GM23338 (cell line): ENCODE data around the gene ERBB4. TPM values are rescaled to one million over a fixed set of nuclear protein-coding genes. Genes with fewer than 3 reads are reported as not detected.

Experiments
- ATAC-seq: fragments of 200-7000 bp; cut with Tn5 transposase; 3 replicates; pipeline ENCODE4 v1.9.1; 2020
- DNase-seq: peaks from one replicate; pipeline ENCODE4 v3.0.0-alpha.2; 2015; ENCODE audit warnings: low spot score
- H2AFZ ChIP-seq: fragments of 200-600 bp; sonication (generic); 2 replicates; pipeline ENCODE4 v1.8.0; 2016; ENCODE audit warnings: antibody characterized with exemption, mild to moderate bottlenecking, moderate library complexity
- H3F3A ChIP-seq: fragments of 200-600 bp; sonication (generic); replicated peaks from 2 replicates; pipeline ENCODE4 v1.8.0; 2017; ENCODE audit warnings: antibody characterized with exemption, mixed run types, low read depth
- H3K27ac ChIP-seq: fragments of 200-600 bp; sonication (generic); 2 replicates; pipeline ENCODE4 v1.6.1; 2016; ENCODE audit warnings: low read depth
- H3K27me3 ChIP-seq: fragments of 200-600 bp; sonication (generic); 2 replicates; pipeline ENCODE4 v1.8.0; 2016; ENCODE audit warnings: mild to moderate bottlenecking, mixed run types, moderate library complexity; ENCODE audit not compliant: insufficient read depth
- H3K36me3 ChIP-seq: fragments of 200-600 bp; sonication (generic); 2 replicates; pipeline ENCODE4 v1.8.0; 2016; ENCODE audit warnings: mild to moderate bottlenecking; ENCODE audit not compliant: insufficient read depth
- H3K4me1 ChIP-seq: fragments of 200-600 bp; sonication (generic); 2 replicates; pipeline ENCODE4 v1.8.0; 2016; ENCODE audit warnings: mild to moderate bottlenecking, moderate library complexity; ENCODE audit not compliant: insufficient read depth
- H3K4me2 ChIP-seq: fragments of 200-600 bp; sonication (generic); 2 replicates; pipeline ENCODE4 v1.7.1; 2017; ENCODE audit warnings: mixed run types
- H3K4me3 ChIP-seq: fragments of 200-600 bp; sonication (generic); 2 replicates; pipeline ENCODE4 v1.6.1; 2016; ENCODE audit warnings: mixed run types
- H3K79me2 ChIP-seq: fragments of 200-600 bp; sonication (generic); replicated peaks from 2 replicates; pipeline ENCODE4 v1.8.0; 2017; ENCODE audit warnings: mild to moderate bottlenecking; ENCODE audit not compliant: insufficient read depth
- H3K9me2 ChIP-seq: fragments of 200-600 bp; sonication (generic); 2 replicates; pipeline ENCODE4 v1.8.0; 2017; ENCODE audit not compliant: insufficient read depth
- H4K20me1 ChIP-seq: fragments of 200-600 bp; sonication (generic); replicated peaks from 2 replicates; pipeline ENCODE4 v1.8.0; 2017; ENCODE audit warnings: mild to moderate bottlenecking; ENCODE audit not compliant: insufficient read depth
- H3K27ac Mint-ChIP-seq: 2 replicates; pipeline ENCODE4 v1.8.0; 2020; ENCODE audit warnings: inconsistent platforms, mild to moderate bottlenecking, moderate library complexity, mixed read lengths
- H3K27me3 Mint-ChIP-seq: 3 replicates; pipeline ENCODE4 v1.8.0; 2022; ENCODE audit warnings: low read depth, mild to moderate bottlenecking, moderate library complexity, mixed read lengths, inconsistent platforms; ENCODE audit not compliant: insufficient read depth, poor library complexity
- H3K36me3 Mint-ChIP-seq: 3 replicates; pipeline ENCODE4 v1.8.0; 2021; ENCODE audit warnings: low read depth, mild to moderate bottlenecking, inconsistent platforms, moderate library complexity, mixed read lengths
- H3K4me1 Mint-ChIP-seq: 3 replicates; pipeline ENCODE4 v1.8.0; 2020; ENCODE audit warnings: mild to moderate bottlenecking, inconsistent platforms, mixed read lengths
- H3K4me3 Mint-ChIP-seq: 3 replicates; pipeline ENCODE4 v1.8.0; 2021; ENCODE audit warnings: moderate library complexity, mild to moderate bottlenecking, inconsistent platforms, mixed read lengths
- H3K9me3 Mint-ChIP-seq: 3 replicates; pipeline ENCODE4 v1.8.0; 2020; ENCODE audit warnings: moderate library complexity, mild to moderate bottlenecking, inconsistent platforms, mixed read lengths
- CTCF ChIP-seq, 2 experiments: fragments of 200-600 bp in 1 of 2; sonication (generic) in 1 of 2; conservative IDR thresholded peaks; 2 replicates each; pipeline versions ENCODE4 v1.5.1 to v1.6.1; 2016 to 2017; ENCODE audit warnings: antibody characterized with exemption in 2 of 2, low read depth in 2 of 2, mild to moderate bottlenecking in 2 of 2, moderate library complexity in 1 of 2
- ETS1 ChIP-seq: IDR thresholded peaks from 2 replicates; pipeline ENCODE4 v1.6.1; 2016; ENCODE audit warnings: antibody characterized with exemption
- EZH2 ChIP-seq: fragments of 200-600 bp; sonication (generic); IDR thresholded peaks from one replicate; pipeline ENCODE4 v1.8.0; 2017; ENCODE audit warnings: antibody characterized with exemption, mild to moderate bottlenecking, low read depth; ENCODE audit not compliant: unreplicated experiment
- EZH2phosphoT487 ChIP-seq: fragments of 200-600 bp; sonication (generic); IDR thresholded peaks from one replicate; pipeline ENCODE4 v1.8.1; 2018; ENCODE audit warnings: antibody characterized with exemption; ENCODE audit not compliant: unreplicated experiment
- POLR2AphosphoS5 ChIP-seq: IDR thresholded peaks from 2 replicates; pipeline ENCODE4 v1.6.1; 2016; ENCODE audit warnings: antibody characterized with exemption, low read depth
- REST ChIP-seq: IDR thresholded peaks from one replicate; pipeline ENCODE4 v1.6.1; 2018; ENCODE audit warnings: antibody characterized with exemption; ENCODE audit not compliant: unreplicated experiment
- STAT1 ChIP-seq: IDR thresholded peaks from one replicate; pipeline ENCODE4 v1.6.1; 2016; ENCODE audit warnings: antibody characterized with exemption; ENCODE audit not compliant: unreplicated experiment
- ZNF114 ChIP-seq: fragments of 250-450 bp; sonication (Bioruptor Pico); IDR thresholded peaks from 2 replicates; pipeline ENCODE4 v1.5.0; 2020; ENCODE audit warnings: mild to moderate bottlenecking, moderate library complexity
- ZNF331 ChIP-seq: fragments of 250-450 bp; sonication (Bioruptor Pico); IDR thresholded peaks from 2 replicates; pipeline ENCODE4 v1.5.0; 2020; ENCODE audit warnings: low read depth, mild to moderate bottlenecking, moderate library complexity
- polyA plus RNA-seq: library from polyadenylated mRNA; unstranded; fragments of >200 nt; fragmentation: Nextera tagmentation; extraction: Ambion mirVana; gene quantifications from 2 replicates; pipeline ENCODE4 v1.2.1, GENCODE V29; 2016
- total RNA-seq: library from RNA; depleted of rRNA; stranded (reverse); fragments of >200 nt; shearing (Covaris generic); gene quantifications from 2 replicates; pipeline ENCODE4 v1.2.3, GENCODE V29; 2014

Gene ERBB4
- total and polyA plus RNA-seq, 2 experiments from 2014 or later, result 0.73 to 1.1 TPM

- TF ChIP-seq POLR2AphosphoS5 (no peak), STAT1 (no peak), ETS1 (no peak), EZH2phosphoT487 (no peak), ZNF114 (CRISPR knock-in tag) (no peak), REST (no peak), EZH2 (no peak), ZNF331 (no peak), CTCF (conservative IDR thresholded peaks at IDR 0.05; ENCODE audit: low read depth in 2 of 2) (no peak)
Measured at GRCh38 chr2:212424082-212424481, 114.5 kb downstream of the ERBB4 start (continued).

GRCh38 chr2:212423089-212423488 lies 115.5 kb downstream of the ERBB4 start:
- Mint-ChIP-seq H3K4me1 (peaks cover 16% of the 10 kb centered on the region), H3K36me3 (peaks cover 3% of the 10 kb centered on the region; the same call in 2 of the 3 replicates)
- TF ChIP-seq ZNF114 (CRISPR knock-in tag) (no peak), EZH2 (no peak), REST (no peak)

More at GRCh38 chr2:212423089-212423488, 115.5 kb downstream of the ERBB4 start:
- Histone ChIP-seq H3K79me2 (no peaks in the 10 kb centered on the region), H3K4me1 (peaks cover 19% of the 10 kb centered on the region), H3K27me3 (no peaks in the 10 kb centered on the region), H4K20me1 (no peaks in the 10 kb centered on the region), H3F3A (no peaks in the 10 kb centered on the region), H3K27ac (no peak overlapping the region), H3K36me3 (no peaks in the 10 kb centered on the region), H3K4me3 (no peak overlapping the region), H2AFZ (no peak overlapping the region), H3K4me2 (no peak overlapping the region), H3K9me2 (no peaks in the 10 kb centered on the region)
- Mint-ChIP-seq H3K27me3 (peaks cover 1% of the 10 kb centered on the region), H3K9me3 (peaks cover 3% of the 10 kb centered on the region; the same call in 2 of the 3 replicates), H3K4me3 (no peak overlapping the region), H3K27ac (no peak overlapping the region)
- DNase-seq (no peak), ATAC-seq (no peak)
